Peyer's patch (tissue), 4 donors: ENCODE measurements around the gene HOXA4. TPM values are rescaled to one million over a fixed set of nuclear protein-coding genes. Genes with fewer than 3 reads are reported as not detected.

ENCODE experiments used
- DNase-seq, 3 donors: peaks; one replicate each; pipeline ENCODE4 v3.0.0-alpha.2; 2017 to 2019
- H3K27ac ChIP-seq, 4 donors: fragments of 200-600 bp; sonication (generic); one replicate each; pipeline ENCODE4 v1.5.1; 2016 to 2019
- H3K27me3 ChIP-seq, 2 donors: fragments of 200-600 bp; sonication (generic); one replicate each; pipeline ENCODE4 v1.5.1; 2019
- H3K36me3 ChIP-seq, 3 donors: fragments of 200-600 bp; sonication (generic); one replicate each; pipeline ENCODE4 v1.5.1; 2016 to 2019
- H3K4me1 ChIP-seq, 4 donors: fragments of 200-600 bp; sonication (generic); one replicate each; pipeline ENCODE4 v1.5.1; 2016 to 2019
- H3K4me3 ChIP-seq, 4 donors: fragments of 200-600 bp; sonication (generic); 1 replicate in 3 of 4; 2 replicates in 1 of 4; pipeline ENCODE4 v1.5.1; 2016 to 2019; ENCODE audit warnings: mild to moderate bottlenecking in 1 of 4
- H3K9me3 ChIP-seq, 4 donors: fragments of 200-600 bp; sonication (generic); one replicate each; pipeline ENCODE4 v1.5.1; 2016 to 2019; ENCODE audit warnings: mild to moderate bottlenecking in 1 of 4
- CTCF ChIP-seq, 6 experiments: fragments of 450-650 bp in 4 of 6; fragments of 200-600 bp in 2 of 6; sonication (generic) in 1 of 6; IDR thresholded peaks; one replicate each; pipeline ENCODE4 v1.5.1; 2017 to 2019; ENCODE audit warnings: antibody characterized with exemption in 6 of 6, mild to moderate bottlenecking in 3 of 6, moderate library complexity in 1 of 6
- POLR2A ChIP-seq, 2 donors: fragments of 450-650 bp; IDR thresholded peaks; one replicate each; pipeline ENCODE4 v1.5.1; 2017; ENCODE audit warnings: antibody characterized with exemption in 2 of 2, mild to moderate bottlenecking in 2 of 2, moderate library complexity in 2 of 2
- total RNA-seq, 4 donors: library from RNA; depleted of rRNA; stranded (reverse); fragments of >200 nt; gene quantifications; one replicate each; pipeline ENCODE4 v1.1.0, GENCODE V29; 2016

Gene HOXA4
- total RNA-seq, 4 donors from 2014 or later: 2.6 to 11.5 (median 5.9) TPM

GRCh38 chr7:27149842-27150567 lies 19.4 kb upstream of the HOXA4 start:
- TF ChIP-seq POLR2A (IDR thresholded peaks at IDR 0.05): no peak
- peak in 1 of 6 experiments; percentile 24 for TF ChIP-seq CTCF (IDR thresholded peaks at IDR 0.05)
- DNase-seq: peak in 1 of 3 donors; percentile 53
- peak overlapping the region; percentile 42 to 75 (median 54) for H3K4me3 ChIP-seq

GRCh38 chr7:27148756-27149641 lies 18.4 kb upstream of the HOXA4 start:
- Histone ChIP-seq H3K4me1 (peaks cover 0 to 49% (median 11%) of the 10 kb centered on the region in 4 donors), H3K4me3 (peak overlapping the region; percentile 18 to 75 (median 47)), H3K27ac (peak overlapping the region; percentile 66 to 96 (median 79)), H3K27me3 (no peaks in the 10 kb centered on the region), H3K9me3 (no peaks in the 10 kb centered on the region), H3K36me3 (peaks cover 0 to 9% (median 0%) of the 10 kb centered on the region in 3 donors)
- TF ChIP-seq CTCF (IDR thresholded peaks at IDR 0.05) (no peak), POLR2A (IDR thresholded peaks at IDR 0.05) (peak in 1 of 2 donors; percentile 22)
- peak in 2 of 3 donors; percentile 51 to 67 for DNase-seq

More at GRCh38 chr7:27149842-27150567, 19.4 kb upstream of the HOXA4 start:
- H3K9me3 ChIP-seq: no peaks in the 10 kb centered on the region
- peaks cover 0 to 54% (median 15%) of the 10 kb centered on the region in 4 donors for H3K4me1 ChIP-seq
- H3K27ac ChIP-seq: peak overlapping the region; percentile 71 to 96 (median 86)
- H3K36me3 ChIP-seq: peaks cover 0 to 5% (median 0%) of the 10 kb centered on the region in 3 donors
- no peaks in the 10 kb centered on the region for H3K27me3 ChIP-seq

GRCh38 chr7:27148031-27148755 lies 17.6 kb upstream of the HOXA4 start:
- peaks cover 0 to 41% (median 11%) of the 10 kb centered on the region in 4 donors for H3K4me1 ChIP-seq
- no peaks in the 10 kb centered on the region for H3K27me3 ChIP-seq
- DNase-seq: peak in 2 of 3 donors; percentile 72 to 86

DNA sequence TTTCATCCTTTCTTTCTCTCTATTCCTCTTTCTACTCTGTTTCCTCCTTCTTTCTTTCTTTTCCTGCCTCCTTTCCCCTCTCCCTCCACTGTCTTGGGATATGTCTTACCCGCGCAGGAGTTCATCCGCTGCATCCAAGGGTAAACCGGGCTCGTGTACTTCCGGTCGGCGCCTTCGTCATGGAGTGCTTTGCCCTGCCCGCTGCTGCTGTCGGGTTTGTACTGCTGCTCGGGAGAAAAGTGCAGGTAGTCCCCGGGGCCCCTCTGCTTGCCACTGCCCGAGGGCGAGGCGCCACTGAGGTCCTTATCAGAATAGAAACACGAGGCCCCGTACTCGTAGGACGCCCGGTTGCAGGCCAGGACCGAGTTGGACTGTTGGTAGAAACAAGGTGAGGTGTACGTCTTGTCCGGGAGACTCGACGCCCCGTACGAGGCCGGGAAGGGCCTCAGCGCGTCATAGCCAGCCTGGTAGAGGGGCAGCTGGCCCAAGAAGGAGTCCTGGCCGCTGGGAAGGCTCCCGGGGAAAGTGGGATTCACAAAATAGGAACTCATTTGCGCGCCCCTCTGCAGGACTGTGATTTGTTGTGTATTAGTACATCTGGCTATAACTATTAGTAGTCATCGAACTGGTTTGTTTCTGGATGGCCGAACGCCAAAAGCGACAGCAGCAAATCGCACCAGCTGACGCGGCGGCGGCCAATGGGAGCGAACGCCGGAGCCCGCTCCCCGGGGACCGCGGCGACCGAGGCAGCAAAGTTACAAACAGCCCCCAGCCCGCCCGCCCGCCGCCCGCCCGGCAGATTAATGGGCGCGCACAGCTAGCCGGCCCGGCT lies 16.9 kb upstream of the HOXA4 start, which contains the start of gene HOXA6:
Gene HOXA6 (minus strand): TSS at position 576 of the 832 bp plus-strand sequence. CDS start 25 bp downstream, at position 551.
- H3K36me3 ChIP-seq: peaks cover 0 to 9% (median 0%) of the 10 kb centered on the region in 3 donors
- no peaks in the 10 kb centered on the region for H3K9me3 ChIP-seq
- peak within 1 kb of the TSS; percentile 18 to 75 (median 47) for H3K4me3 ChIP-seq
- DNase-seq: peak in 2 of 3 donors; percentile 79 to 88
- no peaks in the 10 kb centered on the region for H3K27me3 ChIP-seq
- H3K27ac ChIP-seq: peak within 1 kb of the TSS; percentile 66 to 96 (median 79)
- H3K4me1 ChIP-seq: peaks cover 0 to 36% (median 11%) of the 10 kb centered on the region in 4 donors
- TF ChIP-seq CTCF (IDR thresholded peaks at IDR 0.05): no peak
- peak in 1 of 2 donors; percentile 36 for TF ChIP-seq POLR2A (IDR thresholded peaks at IDR 0.05)

More at GRCh38 chr7:27148031-27148755, 17.6 kb upstream of the HOXA4 start:
- H3K4me3 ChIP-seq: peak overlapping the region; percentile 18 to 75 (median 47)
- no peak for TF ChIP-seq CTCF (IDR thresholded peaks at IDR 0.05)
- peak; percentile 55 for TF ChIP-seq POLR2A (IDR thresholded peaks at IDR 0.05)
- H3K36me3 ChIP-seq: peaks cover 0 to 9% (median 0%) of the 10 kb centered on the region in 3 donors
- no peaks in the 10 kb centered on the region for H3K9me3 ChIP-seq
- peak overlapping the region; percentile 66 to 96 (median 79) for H3K27ac ChIP-seq
